HEK293 (cell line): ENCODE measurements around the gene RAB11A.

Source experiments
- MZF1 ChIP-seq: fragments of 450-650 bp; formaldehyde crosslinking; IDR thresholded peaks from 2 replicates; pipeline ENCODE4 v1.5.1; 2017; ENCODE audit warnings: missing biosample characterization, missing genetic modification characterization, borderline replicate concordance
- TF ChIP-seq, protein P1 (sequence below): fragments of 450-650 bp; formaldehyde crosslinking; IDR thresholded peaks from 2 replicates; pipeline ENCODE4 v1.5.1; 2016; ENCODE audit warnings: missing biosample characterization, missing genetic modification characterization
- TF ChIP-seq, protein P2 (sequence below): fragments of 450-650 bp; formaldehyde crosslinking; IDR thresholded peaks from 2 replicates; pipeline ENCODE4 v1.5.1; 2016; ENCODE audit warnings: missing biosample characterization, missing genetic modification characterization

DNA sequence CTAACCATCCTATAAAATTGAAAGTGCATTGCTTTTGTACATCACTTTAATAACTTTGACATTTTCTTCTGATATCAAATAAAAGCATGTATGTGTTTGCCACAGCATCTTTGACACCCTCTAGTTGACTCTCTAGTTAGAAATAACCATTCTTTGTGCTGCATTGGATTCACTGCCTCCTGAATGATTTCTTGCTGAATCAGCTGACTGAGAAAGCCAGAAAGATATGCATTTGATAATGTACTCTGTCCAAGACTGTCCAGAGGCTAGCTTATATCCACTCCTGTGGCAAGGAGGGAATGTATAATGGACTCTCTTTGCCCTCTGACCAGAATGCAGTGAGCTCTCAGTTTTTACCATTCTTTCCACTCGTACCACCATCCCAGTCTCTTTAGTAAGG, 6.2 kb downstream of the RAB11A start:
- TF ChIP-seq, protein P1, sequence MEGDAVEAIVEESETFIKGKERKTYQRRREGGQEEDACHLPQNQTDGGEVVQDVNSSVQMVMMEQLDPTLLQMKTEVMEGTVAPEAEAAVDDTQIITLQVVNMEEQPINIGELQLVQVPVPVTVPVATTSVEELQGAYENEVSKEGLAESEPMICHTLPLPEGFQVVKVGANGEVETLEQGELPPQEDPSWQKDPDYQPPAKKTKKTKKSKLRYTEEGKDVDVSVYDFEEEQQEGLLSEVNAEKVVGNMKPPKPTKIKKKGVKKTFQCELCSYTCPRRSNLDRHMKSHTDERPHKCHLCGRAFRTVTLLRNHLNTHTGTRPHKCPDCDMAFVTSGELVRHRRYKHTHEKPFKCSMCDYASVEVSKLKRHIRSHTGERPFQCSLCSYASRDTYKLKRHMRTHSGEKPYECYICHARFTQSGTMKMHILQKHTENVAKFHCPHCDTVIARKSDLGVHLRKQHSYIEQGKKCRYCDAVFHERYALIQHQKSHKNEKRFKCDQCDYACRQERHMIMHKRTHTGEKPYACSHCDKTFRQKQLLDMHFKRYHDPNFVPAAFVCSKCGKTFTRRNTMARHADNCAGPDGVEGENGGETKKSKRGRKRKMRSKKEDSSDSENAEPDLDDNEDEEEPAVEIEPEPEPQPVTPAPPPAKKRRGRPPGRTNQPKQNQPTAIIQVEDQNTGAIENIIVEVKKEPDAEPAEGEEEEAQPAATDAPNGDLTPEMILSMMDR (tag by site-specific recombination): no peak
- TF ChIP-seq, protein P2, sequence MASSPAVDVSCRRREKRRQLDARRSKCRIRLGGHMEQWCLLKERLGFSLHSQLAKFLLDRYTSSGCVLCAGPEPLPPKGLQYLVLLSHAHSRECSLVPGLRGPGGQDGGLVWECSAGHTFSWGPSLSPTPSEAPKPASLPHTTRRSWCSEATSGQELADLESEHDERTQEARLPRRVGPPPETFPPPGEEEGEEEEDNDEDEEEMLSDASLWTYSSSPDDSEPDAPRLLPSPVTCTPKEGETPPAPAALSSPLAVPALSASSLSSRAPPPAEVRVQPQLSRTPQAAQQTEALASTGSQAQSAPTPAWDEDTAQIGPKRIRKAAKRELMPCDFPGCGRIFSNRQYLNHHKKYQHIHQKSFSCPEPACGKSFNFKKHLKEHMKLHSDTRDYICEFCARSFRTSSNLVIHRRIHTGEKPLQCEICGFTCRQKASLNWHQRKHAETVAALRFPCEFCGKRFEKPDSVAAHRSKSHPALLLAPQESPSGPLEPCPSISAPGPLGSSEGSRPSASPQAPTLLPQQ: no peak
- no peak for TF ChIP-seq MZF1
